DND-41 (cell line): ENCODE data around the gene CABS1.

Experiments used
- EZH2 ChIP-seq: IDR thresholded peaks from 3 replicates; pipeline ENCODE4 v1.6.1; 2012; ENCODE audit warnings: borderline replicate concordance, low read depth, mild to moderate bottlenecking, moderate library complexity, low read length, inconsistent platforms; ENCODE audit not compliant: severe bottlenecking
- TF ChIP-seq, protein P1 (sequence below): IDR thresholded peaks from 2 replicates; pipeline ENCODE4 v1.5.1; 2012; ENCODE audit warnings: borderline replicate concordance, low read length, moderate library complexity, mild to moderate bottlenecking; ENCODE audit not compliant: poor library complexity, severe bottlenecking; ENCODE audit errors: extremely low read depth

DNA sequence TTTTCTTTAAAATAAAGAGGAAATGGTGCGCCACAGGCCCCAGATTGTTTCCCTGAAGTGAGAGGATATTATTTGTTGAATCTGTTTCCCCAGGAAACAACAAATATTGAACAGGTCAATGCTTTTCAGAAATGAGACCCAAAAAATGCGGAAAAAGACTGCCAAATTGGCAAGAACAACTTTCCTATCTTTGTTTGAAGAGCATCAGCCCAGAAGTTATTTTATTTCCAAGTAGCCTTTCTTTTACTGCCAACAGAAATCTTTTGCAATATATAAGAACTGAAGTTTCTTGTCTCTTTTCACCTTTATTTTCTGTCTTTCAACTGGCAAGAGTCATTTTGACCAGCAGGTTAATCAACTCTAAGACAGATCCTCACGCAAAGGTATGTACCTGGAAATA, 25.7 kb downstream of the CABS1 start, which contains the start of gene SMR3A:
- TF ChIP-seq EZH2, result no peak
- TF ChIP-seq, protein P1, sequence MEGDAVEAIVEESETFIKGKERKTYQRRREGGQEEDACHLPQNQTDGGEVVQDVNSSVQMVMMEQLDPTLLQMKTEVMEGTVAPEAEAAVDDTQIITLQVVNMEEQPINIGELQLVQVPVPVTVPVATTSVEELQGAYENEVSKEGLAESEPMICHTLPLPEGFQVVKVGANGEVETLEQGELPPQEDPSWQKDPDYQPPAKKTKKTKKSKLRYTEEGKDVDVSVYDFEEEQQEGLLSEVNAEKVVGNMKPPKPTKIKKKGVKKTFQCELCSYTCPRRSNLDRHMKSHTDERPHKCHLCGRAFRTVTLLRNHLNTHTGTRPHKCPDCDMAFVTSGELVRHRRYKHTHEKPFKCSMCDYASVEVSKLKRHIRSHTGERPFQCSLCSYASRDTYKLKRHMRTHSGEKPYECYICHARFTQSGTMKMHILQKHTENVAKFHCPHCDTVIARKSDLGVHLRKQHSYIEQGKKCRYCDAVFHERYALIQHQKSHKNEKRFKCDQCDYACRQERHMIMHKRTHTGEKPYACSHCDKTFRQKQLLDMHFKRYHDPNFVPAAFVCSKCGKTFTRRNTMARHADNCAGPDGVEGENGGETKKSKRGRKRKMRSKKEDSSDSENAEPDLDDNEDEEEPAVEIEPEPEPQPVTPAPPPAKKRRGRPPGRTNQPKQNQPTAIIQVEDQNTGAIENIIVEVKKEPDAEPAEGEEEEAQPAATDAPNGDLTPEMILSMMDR, result no peak
